Testis (tissue), 3 donors: ENCODE data around the gene RDX. TPM values are rescaled to one million over a fixed set of nuclear protein-coding genes. Genes with fewer than 3 reads are reported as not detected.
"Not testable (repeated sequence)": the region's sequence is repeated elsewhere in the genome, so short reads cannot be mapped to it uniquely, and the experiment has no call there.

ENCODE experiments used
- DNase-seq: peaks from one replicate; pipeline ENCODE4 v3.0.0-alpha.2; 2019
- H3K27ac ChIP-seq, 2 donors: fragments of 200-600 bp; sonication (generic); one replicate each; pipeline ENCODE4 v1.5.1; 2019
- H3K27me3 ChIP-seq: fragments of 200-600 bp; sonication (generic); one replicate; pipeline ENCODE4 v1.5.1; 2019
- H3K36me3 ChIP-seq: fragments of 200-600 bp; sonication (generic); one replicate; pipeline ENCODE4 v1.5.1; 2017; ENCODE audit warnings: low read depth; ENCODE audit errors: missing control alignments
- H3K4me1 ChIP-seq: fragments of 200-600 bp; sonication (generic); one replicate; pipeline ENCODE4 v1.5.1; 2019
- H3K4me3 ChIP-seq, 2 donors: fragments of 200-600 bp; sonication (generic); one replicate each; pipeline ENCODE4 v1.5.1; 2017 to 2019
- H3K9me3 ChIP-seq: fragments of 200-600 bp; sonication (generic); one replicate; pipeline ENCODE4 v1.5.1; 2017
- POLR2A ChIP-seq: fragments of 450-650 bp; IDR thresholded peaks from one replicate; pipeline ENCODE4 v1.6.1; 2017; ENCODE audit warnings: antibody characterized with exemption, mild to moderate bottlenecking, moderate library complexity
- WGBS, 2 donors: methylation state at CpG; one replicate each; pipeline ENCODE4 v1.1.5; 2018; 5-methylcytosine and 5-hydroxymethylcytosine counted together
- intact Hi-C: fragments of 100-400 bp; cut with DNase I; formaldehyde crosslinking; loops from one replicate; pipeline ENCODE4 v1.15.1; 2023; ENCODE audit warnings: low total_unique reads
- polyA plus RNA-seq: library from polyadenylated mRNA; stranded (reverse); fragments of 350-450 nt; fragmentation: Illumina TruSeq; extraction: RNeasy Lipid Tissue Mini Kit (QIAGEN cat#74804); gene quantifications from one replicate; pipeline ENCODE4 v1.2.3, GENCODE V29; 2014; ENCODE audit warnings: low read depth, low replicate concordance; ENCODE audit not compliant: insufficient read depth
- total RNA-seq, 2 donors: library from RNA; depleted of rRNA; stranded (reverse); fragments of >200 nt; gene quantifications; one replicate each; pipeline ENCODE4 v1.2.3, GENCODE V29; 2016
- TF ChIP-seq, protein P1 (sequence below), 3 experiments: fragments of 450-650 bp in 2 of 3; fragments of 200-600 bp in 1 of 3; sonication (generic) in 1 of 3; IDR thresholded peaks; one replicate each; pipeline ENCODE4 v1.5.1; 2016 to 2019; ENCODE audit warnings: antibody characterized with exemption in 3 of 3, mild to moderate bottlenecking in 2 of 3, moderate library complexity in 1 of 3

Gene RDX
- total and polyA plus RNA-seq, 3 donors from 2014 or later = 39.8 to 170 (median 144) TPM

DNA sequence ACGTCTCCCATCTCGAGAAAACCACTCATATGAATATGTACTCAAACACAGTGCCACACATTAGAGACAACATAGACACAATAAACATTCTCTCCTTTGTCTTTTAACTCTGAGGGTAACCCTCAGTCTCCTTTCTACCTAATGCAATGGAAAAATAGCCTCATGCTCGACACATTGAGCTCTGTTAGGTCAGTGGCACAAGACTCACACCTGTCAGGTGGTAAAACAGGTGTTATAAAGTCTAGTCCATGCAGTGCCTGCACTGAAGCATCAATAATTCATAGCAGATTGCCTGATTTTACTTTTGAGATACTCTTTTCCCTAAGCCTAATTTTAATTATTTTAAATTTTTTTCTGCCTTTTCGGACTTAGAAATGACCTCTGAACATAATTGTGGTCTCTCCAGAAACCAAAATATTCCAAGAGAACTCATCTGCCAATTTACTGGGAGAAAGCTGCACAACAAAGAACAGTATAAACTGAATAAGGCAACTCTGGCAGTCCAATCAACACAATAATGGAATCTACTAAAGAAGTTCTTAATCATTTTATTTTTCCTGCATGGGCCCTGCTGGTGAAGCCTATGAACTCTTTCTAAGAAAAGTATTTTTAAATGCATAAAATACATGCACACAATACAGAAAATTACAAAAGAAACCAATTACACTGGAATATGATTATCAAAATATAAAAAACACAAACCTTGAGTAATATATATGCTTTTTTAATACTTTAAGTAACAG, 9.9 kb downstream of the RDX start:
- H3K27ac ChIP-seq = no peak overlapping the region
- H3K36me3 ChIP-seq = no peaks in the 10 kb centered on the region
- no peak overlapping the region for H3K4me3 ChIP-seq
- H3K4me1 ChIP-seq = peaks cover 16% of the 10 kb centered on the region
- H3K27me3 ChIP-seq = no peaks in the 10 kb centered on the region
- intact Hi-C loops = no loop called here
- no peaks in the 10 kb centered on the region for H3K9me3 ChIP-seq
- 44 to 45% methylated on average over 4 of the region's 4 CpGs for WGBS, 2 donors
- DNase-seq = no peak
- no peak for TF ChIP-seq POLR2A
- TF ChIP-seq, protein P1, sequence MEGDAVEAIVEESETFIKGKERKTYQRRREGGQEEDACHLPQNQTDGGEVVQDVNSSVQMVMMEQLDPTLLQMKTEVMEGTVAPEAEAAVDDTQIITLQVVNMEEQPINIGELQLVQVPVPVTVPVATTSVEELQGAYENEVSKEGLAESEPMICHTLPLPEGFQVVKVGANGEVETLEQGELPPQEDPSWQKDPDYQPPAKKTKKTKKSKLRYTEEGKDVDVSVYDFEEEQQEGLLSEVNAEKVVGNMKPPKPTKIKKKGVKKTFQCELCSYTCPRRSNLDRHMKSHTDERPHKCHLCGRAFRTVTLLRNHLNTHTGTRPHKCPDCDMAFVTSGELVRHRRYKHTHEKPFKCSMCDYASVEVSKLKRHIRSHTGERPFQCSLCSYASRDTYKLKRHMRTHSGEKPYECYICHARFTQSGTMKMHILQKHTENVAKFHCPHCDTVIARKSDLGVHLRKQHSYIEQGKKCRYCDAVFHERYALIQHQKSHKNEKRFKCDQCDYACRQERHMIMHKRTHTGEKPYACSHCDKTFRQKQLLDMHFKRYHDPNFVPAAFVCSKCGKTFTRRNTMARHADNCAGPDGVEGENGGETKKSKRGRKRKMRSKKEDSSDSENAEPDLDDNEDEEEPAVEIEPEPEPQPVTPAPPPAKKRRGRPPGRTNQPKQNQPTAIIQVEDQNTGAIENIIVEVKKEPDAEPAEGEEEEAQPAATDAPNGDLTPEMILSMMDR (IDR thresholded peaks at IDR 0.05) = peak in 1 of 3 experiments; percentile 14

DNA sequence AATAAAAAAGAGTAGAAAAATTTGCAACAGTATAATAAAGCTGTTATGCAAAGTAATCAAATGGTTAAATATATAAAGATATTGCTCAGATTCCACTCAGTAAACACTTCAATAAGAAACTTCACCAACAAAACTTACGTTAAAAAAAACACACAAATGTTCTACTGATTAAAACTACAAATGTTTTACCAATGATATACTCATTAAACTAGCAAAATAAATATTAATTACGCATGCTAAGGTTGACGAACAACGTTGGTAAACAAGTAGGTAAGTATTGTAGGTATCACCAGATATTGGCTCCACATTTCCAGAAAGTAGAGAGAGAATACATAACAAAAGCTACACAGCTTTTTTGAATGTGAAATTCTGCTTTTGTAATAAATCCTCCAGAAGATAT, 12.6 kb downstream of the RDX start:
- no peak overlapping the region for H3K27ac ChIP-seq
- WGBS, 2 donors = 49 to 60% methylated on average over 4 of the region's 4 CpGs
- H3K36me3 ChIP-seq = no peaks in the 10 kb centered on the region
- peaks cover 16% of the 10 kb centered on the region for H3K4me1 ChIP-seq
- no peaks in the 10 kb centered on the region for H3K9me3 ChIP-seq
- TF ChIP-seq, protein P1 (IDR thresholded peaks at IDR 0.05) = no peak
- no peak for TF ChIP-seq POLR2A
- DNase-seq = no peak
- no peaks in the 10 kb centered on the region for H3K27me3 ChIP-seq
- intact Hi-C loops = no loop called here
- no peak overlapping the region for H3K4me3 ChIP-seq

DNA sequence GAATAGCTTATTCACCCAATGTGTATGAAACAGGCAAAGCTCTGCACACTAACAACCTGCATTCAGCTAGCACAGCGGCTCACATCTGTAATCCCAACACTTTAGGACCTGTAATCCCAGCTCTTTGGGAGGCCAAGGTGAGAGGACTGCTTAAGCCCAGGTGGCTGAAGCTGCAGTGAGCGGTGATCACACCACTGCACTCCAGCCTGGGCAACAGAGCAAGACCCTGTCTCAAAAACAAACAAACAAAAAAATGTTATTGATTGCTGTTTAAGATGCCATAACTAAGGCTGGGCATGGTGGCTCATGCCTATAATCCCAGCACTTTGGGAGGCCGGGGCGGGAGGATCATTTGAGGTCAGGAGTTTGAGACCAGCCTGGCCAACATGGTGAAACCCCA, 15.8 kb downstream of the RDX start:
- 93 to 95% methylated on average over 3 to 4 of the region's 4 CpGs for WGBS, 2 donors
- not testable (repeated sequence) for H3K4me1 ChIP-seq

DNA sequence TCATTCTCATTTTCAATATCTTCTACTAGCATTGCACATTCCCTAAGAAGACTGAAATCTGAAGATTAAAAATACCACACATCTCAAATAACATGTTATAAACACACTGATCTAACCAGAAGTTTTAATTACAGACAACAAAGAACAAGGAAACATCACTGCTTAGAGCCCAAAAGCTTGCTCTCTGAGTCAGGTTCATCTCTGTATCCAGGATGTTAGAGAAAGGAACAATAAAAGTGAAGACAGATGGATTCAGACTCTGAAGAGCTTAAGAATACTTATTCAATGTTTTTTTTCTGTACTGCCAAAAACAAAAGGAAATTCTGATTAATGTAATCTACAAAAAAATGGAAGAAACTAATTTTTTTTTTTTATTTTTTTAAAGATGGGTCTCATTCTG, 16.5 kb downstream of the RDX start:
- no peak overlapping the region for H3K27ac ChIP-seq
- H3K27me3 ChIP-seq = no peaks in the 10 kb centered on the region
- intact Hi-C loops = no loop called here
- no peaks in the 10 kb centered on the region for H3K4me1 ChIP-seq
- no peaks in the 10 kb centered on the region for H3K9me3 ChIP-seq
- no peak overlapping the region for H3K4me3 ChIP-seq
- H3K36me3 ChIP-seq = no peaks in the 10 kb centered on the region
- no peak for DNase-seq
- TF ChIP-seq POLR2A = no peak
- TF ChIP-seq, protein P1 (IDR thresholded peaks at IDR 0.05) = no peak

More for the DNA sequence above, 15.8 kb downstream of the RDX start:
- H3K36me3 ChIP-seq, H3K9me3 ChIP-seq, H3K4me3 ChIP-seq, H3K27ac ChIP-seq, DNase-seq, H3K27me3 ChIP-seq, intact Hi-C loops: not testable (repeated sequence)

DNA sequence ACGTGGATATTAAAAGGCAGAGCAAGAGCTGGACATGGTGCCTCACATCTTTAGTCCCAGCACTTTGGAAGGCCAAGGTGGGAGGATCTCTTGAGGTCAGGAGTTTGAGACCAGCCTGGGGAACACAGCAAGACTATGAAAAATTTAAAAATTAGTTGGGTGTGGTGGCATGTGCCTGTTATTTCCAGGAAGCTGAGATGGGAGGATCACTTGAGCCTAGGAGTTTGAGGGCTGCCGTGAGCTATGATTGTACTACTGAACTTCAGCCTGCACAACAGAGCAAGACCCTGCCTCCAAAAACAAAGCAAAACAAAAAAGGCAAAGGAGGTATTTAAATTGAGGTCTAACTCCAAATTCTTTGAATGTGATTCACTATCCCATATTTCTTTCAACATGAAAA, 23.5 kb downstream of the RDX start:
- TF ChIP-seq POLR2A = no peak
- TF ChIP-seq, protein P1 (IDR thresholded peaks at IDR 0.05) = no peak
- H3K9me3 ChIP-seq = no peaks in the 10 kb centered on the region
- 79 to 82% methylated on average over 2 of the region's 2 CpGs for WGBS, 2 donors
- peaks cover 4% of the 10 kb centered on the region for H3K4me1 ChIP-seq
- H3K36me3 ChIP-seq = no peaks in the 10 kb centered on the region
- no peaks in the 10 kb centered on the region for H3K27me3 ChIP-seq
- no peak overlapping the region for H3K27ac ChIP-seq
- intact Hi-C loops = no loop called here
- H3K4me3 ChIP-seq = no peak overlapping the region
- no peak for DNase-seq
